CD14-positive monocyte (primary cell): ENCODE measurements around the gene NDRG3. TPM values are rescaled to one million over a fixed set of nuclear protein-coding genes. Genes with fewer than 3 reads are reported as not detected.

ENCODE experiments used
- DNase-seq, 3 donors: peaks; one replicate each; pipeline ENCODE4 v3.0.0-alpha.2; 2011 to 2022
- H2AFZ ChIP-seq: 2 replicates; pipeline ENCODE4 v1.6.0; 2012; ENCODE audit warnings: mild to moderate bottlenecking, low read depth, low read length, inconsistent platforms; ENCODE audit not compliant: insufficient read depth, poor library complexity, severe bottlenecking
- H3K27ac ChIP-seq, 2 donors: 1 replicate in 1 of 2; 2 replicates in 1 of 2; pipeline ENCODE4 v1.5.1; 2012 to 2013; ENCODE audit warnings: low read length in 2 of 2, control low read depth in 1 of 2, inconsistent platforms in 1 of 2, low read depth in 1 of 2, mild to moderate bottlenecking in 1 of 2
- H3K27me3 ChIP-seq, 2 donors: one replicate each; pipeline versions ENCODE4 v1.6.0 to v1.6.1; 2011 to 2013; ENCODE audit warnings: low read length in 2 of 2; ENCODE audit not compliant: control insufficient read depth in 2 of 2, insufficient read depth in 2 of 2
- H3K36me3 ChIP-seq, 2 donors: replicated peaks in 1 of 2; 1 replicate in 1 of 2; 2 replicates in 1 of 2; pipeline versions ENCODE4 v1.5.1 to v1.6.1; 2012 to 2013; ENCODE audit warnings: low read length in 2 of 2, control low read depth in 1 of 2, inconsistent platforms in 1 of 2, mild to moderate bottlenecking in 1 of 2; ENCODE audit not compliant: insufficient read depth in 2 of 2, control insufficient read depth in 1 of 2
- H3K4me1 ChIP-seq, 2 donors: 1 replicate in 1 of 2; 2 replicates in 1 of 2; pipeline versions ENCODE4 v1.5.1 to v1.6.1; 2012 to 2013; ENCODE audit warnings: low read length in 2 of 2, control low read depth in 1 of 2, inconsistent platforms in 1 of 2, mild to moderate bottlenecking in 1 of 2, moderate library complexity in 1 of 2; ENCODE audit not compliant: insufficient read depth in 2 of 2, control insufficient read depth in 1 of 2
- H3K4me2 ChIP-seq: replicated peaks from 2 replicates; pipeline ENCODE3; 2012; ENCODE audit warnings: low read length, moderate library complexity, mild to moderate bottlenecking; ENCODE audit not compliant: poor library complexity, severe bottlenecking; ENCODE audit errors: extremely low read depth
- H3K4me3 ChIP-seq, 3 experiments: fragments of 200-600 bp in 1 of 3; sonication (generic) in 1 of 3; replicated peaks in 1 of 3; 1 replicate in 2 of 3; 2 replicates in 1 of 3; pipeline ENCODE4 v1.5.1; 2011 to 2013; ENCODE audit warnings: low read length in 3 of 3, mild to moderate bottlenecking in 3 of 3, control low read depth in 2 of 3, low read depth in 2 of 3, inconsistent platforms in 1 of 3, moderate library complexity in 1 of 3
- H3K79me2 ChIP-seq: 2 replicates; pipeline ENCODE4 v1.6.0; 2012; ENCODE audit warnings: mild to moderate bottlenecking, control low read depth, inconsistent platforms, low read length, moderate library complexity; ENCODE audit not compliant: insufficient read depth
- H3K9ac ChIP-seq: 2 replicates; pipeline ENCODE4 v1.6.0; 2017; ENCODE audit warnings: low read length, mild to moderate bottlenecking; ENCODE audit not compliant: insufficient read depth, poor library complexity, severe bottlenecking
- H3K9me3 ChIP-seq, 2 donors: replicated peaks in 1 of 2; 1 replicate in 1 of 2; 2 replicates in 1 of 2; pipeline versions ENCODE4 v1.5.1 to v1.6.1; 2012 to 2013; ENCODE audit warnings: low read length in 2 of 2, control low read depth in 1 of 2; ENCODE audit not compliant: control insufficient read depth in 1 of 2, insufficient read depth in 1 of 2
- H4K20me1 ChIP-seq: 2 replicates; pipeline ENCODE4 v1.6.0; 2012; ENCODE audit warnings: mild to moderate bottlenecking, low read length, control low read depth, moderate library complexity; ENCODE audit not compliant: insufficient read depth
- H3K27ac Mint-ChIP-seq, 7 donors: one replicate each; pipeline ENCODE4 v1.8.0; 2020; ENCODE audit warnings: mild to moderate bottlenecking in 7 of 7, mixed read lengths in 7 of 7, moderate library complexity in 6 of 7, inconsistent platforms in 2 of 7
- H3K27me3 Mint-ChIP-seq, 3 donors: one replicate each; pipeline ENCODE4 v1.8.0; 2021 to 2022; ENCODE audit warnings: low read depth in 3 of 3, mild to moderate bottlenecking in 3 of 3, mixed read lengths in 3 of 3, moderate library complexity in 3 of 3, inconsistent platforms in 1 of 3
- H3K36me3 Mint-ChIP-seq, 2 donors: one replicate each; pipeline ENCODE4 v1.8.0; 2020; ENCODE audit warnings: mixed read lengths in 2 of 2, inconsistent platforms in 1 of 2, mild to moderate bottlenecking in 1 of 2
- H3K4me1 Mint-ChIP-seq: one replicate; pipeline ENCODE4 v1.8.0; 2020; ENCODE audit warnings: mild to moderate bottlenecking, mixed read lengths
- H3K4me3 Mint-ChIP-seq, 2 donors: one replicate each; pipeline ENCODE4 v1.8.0; 2020; ENCODE audit warnings: mild to moderate bottlenecking in 2 of 2, mixed read lengths in 2 of 2, moderate library complexity in 1 of 2
- H3K9me3 Mint-ChIP-seq, 7 donors: one replicate each; pipeline ENCODE4 v1.8.0; 2020 to 2022; ENCODE audit warnings: mixed read lengths in 7 of 7, mild to moderate bottlenecking in 6 of 7, moderate library complexity in 6 of 7, inconsistent platforms in 2 of 7
- WGBS: methylation state at CpG from one replicate; pipeline ENCODE4 v1.1.5; 2013; ENCODE audit warnings: missing lambda C conversion rate; ENCODE audit not compliant: insufficient coverage; 5-methylcytosine and 5-hydroxymethylcytosine counted together
- intact Hi-C, 2 donors: fragments of 100-400 bp; cut with micrococcal nuclease; formaldehyde crosslinking; loops; one replicate each; pipeline versions ENCODE4 v1.15.0 to v1.15.1; 2023
- polyA plus RNA-seq, 3 donors: library from polyadenylated mRNA; depleted of rRNA in 1 of 3; unstranded in 2 of 3; stranded (reverse) in 1 of 3; fragments of 300-500 nt in 2 of 3; fragments of >200 nt in 1 of 3; fragmentation: Illumina TruSeq in 2 of 3; gene quantifications; 1 replicate in 2 of 3; 2 replicates in 1 of 3; pipeline ENCODE4 v1.2.3, GENCODE V29; 2012 to 2021
- TF ChIP-seq, protein P1 (sequence below): fragments of 200-600 bp; IDR thresholded peaks from one replicate; pipeline ENCODE4 v1.8.0; 2022; ENCODE audit warnings: antibody characterized with exemption, mild to moderate bottlenecking

Gene NDRG3
- polyA plus RNA-seq, 3 donors = 16.0 to 23.2 (median 21.7) TPM

GRCh38 chr20:36793294-36794115 is 47.6 kb upstream of the NDRG3 start:
- WGBS = 96% methylated on average over 35 of the region's 36 CpGs
- Histone ChIP-seq H3K9ac (no peak overlapping the region), H3K36me3 (peaks cover 39 to 66% of the 10 kb centered on the region in 2 donors), H2AFZ (no peak overlapping the region), H3K4me3 (no peak overlapping the region), H3K4me2 (no peak overlapping the region), H4K20me1 (no peaks in the 10 kb centered on the region), H3K4me1 (no peaks in the 10 kb centered on the region), H3K9me3 (no peaks in the 10 kb centered on the region), H3K27ac (no peak overlapping the region), H3K79me2 (no peaks in the 10 kb centered on the region), H3K27me3 (no peaks in the 10 kb centered on the region)
- intact Hi-C loops = no loop called here
- TF ChIP-seq, protein P1, sequence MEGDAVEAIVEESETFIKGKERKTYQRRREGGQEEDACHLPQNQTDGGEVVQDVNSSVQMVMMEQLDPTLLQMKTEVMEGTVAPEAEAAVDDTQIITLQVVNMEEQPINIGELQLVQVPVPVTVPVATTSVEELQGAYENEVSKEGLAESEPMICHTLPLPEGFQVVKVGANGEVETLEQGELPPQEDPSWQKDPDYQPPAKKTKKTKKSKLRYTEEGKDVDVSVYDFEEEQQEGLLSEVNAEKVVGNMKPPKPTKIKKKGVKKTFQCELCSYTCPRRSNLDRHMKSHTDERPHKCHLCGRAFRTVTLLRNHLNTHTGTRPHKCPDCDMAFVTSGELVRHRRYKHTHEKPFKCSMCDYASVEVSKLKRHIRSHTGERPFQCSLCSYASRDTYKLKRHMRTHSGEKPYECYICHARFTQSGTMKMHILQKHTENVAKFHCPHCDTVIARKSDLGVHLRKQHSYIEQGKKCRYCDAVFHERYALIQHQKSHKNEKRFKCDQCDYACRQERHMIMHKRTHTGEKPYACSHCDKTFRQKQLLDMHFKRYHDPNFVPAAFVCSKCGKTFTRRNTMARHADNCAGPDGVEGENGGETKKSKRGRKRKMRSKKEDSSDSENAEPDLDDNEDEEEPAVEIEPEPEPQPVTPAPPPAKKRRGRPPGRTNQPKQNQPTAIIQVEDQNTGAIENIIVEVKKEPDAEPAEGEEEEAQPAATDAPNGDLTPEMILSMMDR = no peak
- no peak overlapping the region for H3K4me3 Mint-ChIP-seq
- DNase-seq = no peak
- H3K4me1 Mint-ChIP-seq = no peaks in the 10 kb centered on the region
- H3K9me3 Mint-ChIP-seq = no peaks in the 10 kb centered on the region
- H3K27me3 Mint-ChIP-seq = no peaks in the 10 kb centered on the region
- H3K36me3 Mint-ChIP-seq = peaks cover 52 to 69% of the 10 kb centered on the region in 2 donors
- peak overlapping the region in 1 of 7 donors; percentile 30 for H3K27ac Mint-ChIP-seq

DNA sequence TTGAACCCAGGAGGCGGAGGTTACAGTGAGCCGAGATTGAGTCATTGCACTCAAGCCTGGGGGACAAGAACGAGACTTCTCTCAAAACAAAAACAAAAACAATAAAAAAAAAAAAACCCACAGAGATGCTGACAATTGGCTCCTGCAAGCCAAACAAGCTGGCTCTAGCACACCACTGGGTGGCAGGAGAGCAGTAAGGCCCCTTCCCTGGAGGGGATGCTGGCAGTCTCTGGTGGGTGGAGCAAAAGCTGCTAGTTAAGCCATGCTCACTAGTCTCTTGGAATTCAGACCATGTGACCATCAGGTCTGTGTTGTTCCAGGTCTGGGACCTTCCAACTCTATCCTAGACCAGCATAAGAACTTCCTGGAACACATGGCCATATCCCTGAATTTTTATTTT is 46.5 kb upstream of the NDRG3 start:
- no peak overlapping the region for H3K4me3 Mint-ChIP-seq
- Histone ChIP-seq H3K4me3 (no peak overlapping the region), H3K4me2 (no peak overlapping the region), H3K36me3 (peaks cover 33 to 55% of the 10 kb centered on the region in 2 donors), H3K79me2 (no peaks in the 10 kb centered on the region), H3K27me3 (no peaks in the 10 kb centered on the region), H4K20me1 (no peaks in the 10 kb centered on the region), H3K9me3 (no peaks in the 10 kb centered on the region), H3K9ac (no peak overlapping the region), H3K4me1 (no peaks in the 10 kb centered on the region), H2AFZ (no peak overlapping the region), H3K27ac (no peak overlapping the region)
- peaks cover 45 to 60% of the 10 kb centered on the region in 2 donors for H3K36me3 Mint-ChIP-seq
- TF ChIP-seq, protein P1 = no peak
- H3K27ac Mint-ChIP-seq = peak overlapping the region in 1 of 7 donors; percentile 36
- WGBS = 94% methylated on average over 3 of the region's 3 CpGs
- no peaks in the 10 kb centered on the region for H3K27me3 Mint-ChIP-seq
- H3K4me1 Mint-ChIP-seq = no peaks in the 10 kb centered on the region
- intact Hi-C loops = no loop called here
- DNase-seq = peak in 2 of 3 donors; percentile 16 to 17
- no peaks in the 10 kb centered on the region for H3K9me3 Mint-ChIP-seq
